ENCODE data around the gene CCDC187. TPM values are rescaled to one million over a fixed set of nuclear protein-coding genes. Genes with fewer than 3 reads are reported as not detected.
A peak's percentile ranks its signal among the peaks of the same experiment; 100 is the strongest.

The CCDC187 gene
- total and polyA plus RNA-seq, 2 of the 13 experiments (the other 11 are each of a cell fraction or from before 2014, with no cell fraction given): 0.03 to 0.13 TPM

DNA sequence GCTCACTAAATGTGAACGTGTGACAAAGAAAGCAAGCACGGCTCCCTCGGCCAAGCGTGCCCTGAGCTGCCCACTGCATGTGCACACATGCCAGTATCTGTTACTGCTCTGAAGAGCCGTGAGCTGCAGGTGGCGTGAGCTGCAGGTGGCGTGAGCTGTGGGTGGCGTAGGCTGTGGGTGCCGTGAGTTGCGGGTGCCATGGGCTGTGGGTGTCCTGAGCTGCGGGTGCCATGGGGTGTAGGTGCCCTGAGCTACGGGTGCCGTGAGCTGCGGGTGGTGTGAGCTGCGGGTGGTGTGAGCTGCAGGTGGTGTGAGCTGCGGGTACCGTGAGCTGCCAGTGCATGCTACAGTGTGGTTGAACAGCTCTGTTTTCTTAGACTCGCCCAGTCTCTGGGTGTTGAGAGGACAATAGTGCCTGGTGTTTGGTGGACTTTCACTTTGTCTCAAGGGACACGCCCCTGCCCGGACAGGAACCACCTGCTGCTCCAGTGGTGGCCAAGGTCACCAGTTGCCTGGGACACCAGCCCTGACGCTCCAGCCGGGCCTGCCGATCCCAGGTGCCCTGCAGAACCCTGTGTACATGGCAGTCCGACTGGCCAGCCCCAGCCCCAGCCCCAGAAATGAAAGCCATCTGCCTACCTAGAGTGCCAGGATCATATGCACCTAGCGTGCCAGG lies 6.7 kb downstream of the CCDC187 start (continued):
- TF ChIP-seq, protein P1, sequence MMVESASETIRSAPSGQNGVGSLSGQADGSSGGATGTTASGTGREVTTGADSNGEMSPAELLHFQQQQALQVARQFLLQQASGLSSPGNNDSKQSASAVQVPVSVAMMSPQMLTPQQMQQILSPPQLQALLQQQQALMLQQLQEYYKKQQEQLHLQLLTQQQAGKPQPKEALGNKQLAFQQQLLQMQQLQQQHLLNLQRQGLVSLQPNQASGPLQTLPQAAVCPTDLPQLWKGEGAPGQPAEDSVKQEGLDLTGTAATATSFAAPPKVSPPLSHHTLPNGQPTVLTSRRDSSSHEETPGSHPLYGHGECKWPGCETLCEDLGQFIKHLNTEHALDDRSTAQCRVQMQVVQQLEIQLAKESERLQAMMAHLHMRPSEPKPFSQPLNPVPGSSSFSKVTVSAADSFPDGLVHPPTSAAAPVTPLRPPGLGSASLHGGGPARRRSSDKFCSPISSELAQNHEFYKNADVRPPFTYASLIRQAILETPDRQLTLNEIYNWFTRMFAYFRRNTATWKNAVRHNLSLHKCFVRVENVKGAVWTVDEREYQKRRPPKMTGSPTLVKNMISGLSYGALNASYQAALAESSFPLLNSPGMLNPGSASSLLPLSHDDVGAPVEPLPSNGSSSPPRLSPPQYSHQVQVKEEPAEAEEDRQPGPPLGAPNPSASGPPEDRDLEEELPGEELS (CRISPR knock-in tag; IDR thresholded peaks at IDR 0.05): peak; percentile 51; the same call in 1 of the 2 replicates
- TF ChIP-seq, protein P2, sequence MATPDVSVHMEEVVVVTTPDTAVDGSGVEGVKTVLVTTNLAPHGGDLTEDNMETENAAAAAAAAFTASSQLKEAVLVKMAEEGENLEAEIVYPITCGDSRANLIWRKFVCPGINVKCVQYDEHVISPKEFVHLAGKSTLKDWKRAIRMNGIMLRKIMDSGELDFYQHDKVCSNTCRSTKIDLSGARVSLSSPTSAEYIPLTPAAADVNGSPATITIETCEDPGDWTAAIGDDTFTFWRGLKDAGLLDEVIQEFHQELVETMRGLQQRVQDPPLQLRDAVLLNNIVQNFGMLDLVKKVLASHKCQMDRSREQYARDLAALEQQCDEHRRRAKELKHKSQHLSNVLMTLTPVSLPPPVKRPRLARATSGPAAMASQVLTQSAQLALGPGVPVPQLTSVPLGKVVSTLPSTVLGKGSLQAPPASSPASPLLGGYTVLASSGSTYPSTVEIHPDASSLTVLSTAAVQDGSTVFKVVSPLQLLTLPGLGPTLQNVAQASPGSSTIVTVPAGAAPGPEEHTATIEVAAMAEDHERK (CRISPR knock-in tag; IDR thresholded peaks at IDR 0.05; ENCODE audit: low read depth): no peak
- TF ChIP-seq HOXA9 (CRISPR knock-in tag; IDR thresholded peaks at IDR 0.05; ENCODE audit: borderline replicate concordance) (no peak), KDM5B (CRISPR knock-in tag; IDR thresholded peaks at IDR 0.05; ENCODE audit: borderline replicate concordance) (no peak; the same call in 1 of the 2 replicates), ZBTB46 (CRISPR knock-in tag; IDR thresholded peaks at IDR 0.05; ENCODE audit: borderline replicate concordance) (no peak; the same call in 1 of the 2 replicates), HES4 (CRISPR knock-in tag; IDR thresholded peaks at IDR 0.05; ENCODE audit: borderline replicate concordance) (no peak), JUN (CRISPR knock-in tag; IDR thresholded peaks at IDR 0.05) (peak; percentile 17; the same call in 1 of the 2 replicates), ZNF563 (CRISPR knock-in tag; IDR thresholded peaks at IDR 0.05) (no peak), ZSCAN29 (CRISPR knock-in tag; conservative IDR thresholded peaks at IDR 0.05) (no peak), ZNF263 (CRISPR knock-in tag; IDR thresholded peaks at IDR 0.05) (no peak), SATB2 (CRISPR knock-in tag; IDR thresholded peaks at IDR 0.05) (no peak), GLMP (CRISPR knock-in tag; IDR thresholded peaks at IDR 0.05; ENCODE audit: borderline replicate concordance) (no peak), SP2 (CRISPR knock-in tag; IDR thresholded peaks at IDR 0.05) (no peak), TEAD3 (CRISPR knock-in tag; optimal IDR thresholded peaks at IDR 0.05; ENCODE audit: borderline replicate concordance) (no peak), SOX6 (IDR thresholded peaks at IDR 0.05) (no peak), SOX6 (CRISPR knock-in tag; IDR thresholded peaks at IDR 0.05) (peak; percentile 95), AKAP8 (CRISPR knock-in tag; IDR thresholded peaks at IDR 0.05) (no peak), SIX1 (CRISPR knock-in tag; IDR thresholded peaks at IDR 0.05; ENCODE audit: borderline replicate concordance) (no peak)
- TF ChIP-seq, protein P3, sequence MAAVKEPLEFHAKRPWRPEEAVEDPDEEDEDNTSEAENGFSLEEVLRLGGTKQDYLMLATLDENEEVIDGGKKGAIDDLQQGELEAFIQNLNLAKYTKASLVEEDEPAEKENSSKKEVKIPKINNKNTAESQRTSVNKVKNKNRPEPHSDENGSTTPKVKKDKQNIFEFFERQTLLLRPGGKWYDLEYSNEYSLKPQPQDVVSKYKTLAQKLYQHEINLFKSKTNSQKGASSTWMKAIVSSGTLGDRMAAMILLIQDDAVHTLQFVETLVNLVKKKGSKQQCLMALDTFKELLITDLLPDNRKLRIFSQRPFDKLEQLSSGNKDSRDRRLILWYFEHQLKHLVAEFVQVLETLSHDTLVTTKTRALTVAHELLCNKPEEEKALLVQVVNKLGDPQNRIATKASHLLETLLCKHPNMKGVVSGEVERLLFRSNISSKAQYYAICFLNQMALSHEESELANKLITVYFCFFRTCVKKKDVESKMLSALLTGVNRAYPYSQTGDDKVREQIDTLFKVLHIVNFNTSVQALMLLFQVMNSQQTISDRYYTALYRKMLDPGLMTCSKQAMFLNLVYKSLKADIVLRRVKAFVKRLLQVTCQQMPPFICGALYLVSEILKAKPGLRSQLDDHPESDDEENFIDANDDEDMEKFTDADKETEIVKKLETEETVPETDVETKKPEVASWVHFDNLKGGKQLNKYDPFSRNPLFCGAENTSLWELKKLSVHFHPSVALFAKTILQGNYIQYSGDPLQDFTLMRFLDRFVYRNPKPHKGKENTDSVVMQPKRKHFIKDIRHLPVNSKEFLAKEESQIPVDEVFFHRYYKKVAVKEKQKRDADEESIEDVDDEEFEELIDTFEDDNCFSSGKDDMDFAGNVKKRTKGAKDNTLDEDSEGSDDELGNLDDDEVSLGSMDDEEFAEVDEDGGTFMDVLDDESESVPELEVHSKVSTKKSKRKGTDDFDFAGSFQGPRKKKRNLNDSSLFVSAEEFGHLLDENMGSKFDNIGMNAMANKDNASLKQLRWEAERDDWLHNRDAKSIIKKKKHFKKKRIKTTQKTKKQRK (IDR thresholded peaks at IDR 0.05; ENCODE audit: low read length): no peak
